Osteoblast (primary cell): Measurements from ENCODE around the gene COL25A1. TPM values are rescaled to one million over a fixed set of nuclear protein-coding genes. Genes with fewer than 3 reads are reported as not detected.

Experiments
- DNase-seq: peaks from one replicate; pipeline ENCODE4 v3.0.0; 2011; ENCODE audit warnings: low spot score, mixed read lengths; ENCODE audit not compliant: insufficient read length; ENCODE audit errors: missing footprints
- H2AFZ ChIP-seq: 2 replicates; pipeline ENCODE4 v1.6.0; 2011; ENCODE audit warnings: mild to moderate bottlenecking, low read length
- H3K27ac ChIP-seq: 2 replicates; pipeline ENCODE4 v1.5.1; 2011; ENCODE audit warnings: mild to moderate bottlenecking, low read depth, low read length, moderate library complexity
- H3K27me3 ChIP-seq: 2 replicates; pipeline ENCODE4 v1.6.0; 2012; ENCODE audit warnings: mild to moderate bottlenecking, control low read depth, inconsistent platforms, low read length, moderate library complexity; ENCODE audit not compliant: insufficient read depth
- H3K36me3 ChIP-seq: 2 replicates; pipeline ENCODE4 v1.5.1; 2011; ENCODE audit warnings: mild to moderate bottlenecking, low read length, control low read depth, moderate library complexity; ENCODE audit not compliant: insufficient read depth
- H3K4me1 ChIP-seq: 2 replicates; pipeline ENCODE4 v1.5.1; 2011; ENCODE audit warnings: mild to moderate bottlenecking, low read length, control low read depth, moderate library complexity; ENCODE audit not compliant: insufficient read depth
- H3K4me2 ChIP-seq: 2 replicates; pipeline ENCODE4 v1.6.0; 2011; ENCODE audit warnings: mild to moderate bottlenecking, low read length; ENCODE audit not compliant: insufficient read depth
- H3K4me3 ChIP-seq: fragments of 200-600 bp; sonication (generic); 3 replicates; pipeline ENCODE4 v1.5.1; 2012; ENCODE audit warnings: mild to moderate bottlenecking, low read length, inconsistent platforms; ENCODE audit not compliant: insufficient read depth
- H3K79me2 ChIP-seq: 2 replicates; pipeline ENCODE4 v1.6.0; 2012; ENCODE audit warnings: mild to moderate bottlenecking, low read length, control low read depth, inconsistent platforms; ENCODE audit not compliant: insufficient read depth
- H3K9me3 ChIP-seq: 2 replicates; pipeline ENCODE4 v1.5.1; 2011; ENCODE audit warnings: low read depth, low read length, control low read depth
- H4K20me1 ChIP-seq: 2 replicates; pipeline ENCODE4 v1.6.0; 2012; ENCODE audit warnings: mild to moderate bottlenecking, low read length, control low read depth; ENCODE audit not compliant: insufficient read depth
- CTCF ChIP-seq: IDR thresholded peaks from 2 replicates; pipeline ENCODE4 v1.5.1; 2011; ENCODE audit warnings: mild to moderate bottlenecking, low read depth, low read length, moderate library complexity; ENCODE audit errors: extremely low read depth
- total RNA-seq: library from RNA; depleted of rRNA; stranded (reverse); fragments of >200 nt; gene quantifications from 2 replicates; pipeline ENCODE4 v1.2.3, GENCODE V29; 2012

The COL25A1 gene
- total RNA-seq, 1 donor, result 1.4 TPM

GRCh38 chr4:108926061-108926460, 376.4 kb downstream of the COL25A1 start:
- Histone ChIP-seq H4K20me1 (no peaks in the 10 kb centered on the region), H3K4me3 (no peak overlapping the region), H3K9me3 (no peaks in the 10 kb centered on the region), H3K4me1 (no peaks in the 10 kb centered on the region), H3K4me2 (no peak overlapping the region), H3K27ac (no peak overlapping the region), H3K36me3 (no peaks in the 10 kb centered on the region), H3K79me2 (no peaks in the 10 kb centered on the region), H2AFZ (no peak overlapping the region), H3K27me3 (no peaks in the 10 kb centered on the region)
- TF ChIP-seq CTCF, result no peak
- DNase-seq, result no peak

- Histone ChIP-seq H3K4me2 (no peak overlapping the region), H4K20me1 (no peaks in the 10 kb centered on the region), H3K27me3 (no peaks in the 10 kb centered on the region), H2AFZ (no peak overlapping the region), H3K4me1 (no peaks in the 10 kb centered on the region), H3K36me3 (no peaks in the 10 kb centered on the region), H3K9me3 (no peaks in the 10 kb centered on the region), H3K27ac (no peak overlapping the region), H3K79me2 (no peaks in the 10 kb centered on the region), H3K4me3 (no peak overlapping the region)
- TF ChIP-seq CTCF, result no peak
- DNase-seq, result no peak
These were observed 380.3 kb downstream of the COL25A1 start for GRCh38 chr4:108922191-108922590.

DNA sequence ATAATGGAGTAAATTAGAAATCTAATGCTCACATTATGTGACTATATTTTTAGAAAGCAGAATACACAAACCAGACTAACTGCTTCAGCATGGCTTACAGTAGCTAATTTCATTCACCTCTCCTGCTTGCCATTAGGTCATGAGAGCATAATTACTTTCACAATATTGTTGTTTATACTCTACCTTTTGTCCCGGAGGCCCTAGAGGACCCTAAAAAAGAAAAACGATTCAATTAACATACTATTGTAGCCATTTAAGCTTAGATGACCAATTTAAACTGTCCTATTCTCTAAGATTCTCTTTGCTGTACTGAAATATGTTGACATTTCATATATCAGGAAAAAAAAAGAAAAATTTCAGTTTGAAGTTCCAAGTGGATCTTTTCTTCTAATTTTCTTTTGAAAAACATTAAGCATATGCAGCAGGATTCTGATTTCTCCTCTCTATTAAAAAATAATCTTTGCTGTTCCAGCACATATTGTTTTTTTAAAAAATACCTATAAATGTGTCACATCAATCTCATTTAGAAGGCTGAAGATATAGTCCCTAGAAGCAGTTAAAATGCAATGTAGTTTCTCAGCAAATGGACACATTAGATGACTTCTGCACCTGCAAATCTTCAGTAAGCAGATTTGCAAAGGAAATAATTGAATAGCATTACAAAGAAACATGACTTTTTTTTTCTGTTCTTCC, 381.9 kb downstream of the COL25A1 start:
- H4K20me1 ChIP-seq, result no peaks in the 10 kb centered on the region
- no peaks in the 10 kb centered on the region for H3K36me3 ChIP-seq
- no peak for TF ChIP-seq CTCF
- H2AFZ ChIP-seq, result no peak overlapping the region
- H3K9me3 ChIP-seq, result no peaks in the 10 kb centered on the region
- H3K4me3 ChIP-seq, result no peak overlapping the region
- H3K4me2 ChIP-seq, result no peak overlapping the region
- H3K79me2 ChIP-seq, result no peaks in the 10 kb centered on the region
- no peaks in the 10 kb centered on the region for H3K4me1 ChIP-seq
- H3K27me3 ChIP-seq, result no peaks in the 10 kb centered on the region
- no peak overlapping the region for H3K27ac ChIP-seq
- DNase-seq, result no peak

DNA sequence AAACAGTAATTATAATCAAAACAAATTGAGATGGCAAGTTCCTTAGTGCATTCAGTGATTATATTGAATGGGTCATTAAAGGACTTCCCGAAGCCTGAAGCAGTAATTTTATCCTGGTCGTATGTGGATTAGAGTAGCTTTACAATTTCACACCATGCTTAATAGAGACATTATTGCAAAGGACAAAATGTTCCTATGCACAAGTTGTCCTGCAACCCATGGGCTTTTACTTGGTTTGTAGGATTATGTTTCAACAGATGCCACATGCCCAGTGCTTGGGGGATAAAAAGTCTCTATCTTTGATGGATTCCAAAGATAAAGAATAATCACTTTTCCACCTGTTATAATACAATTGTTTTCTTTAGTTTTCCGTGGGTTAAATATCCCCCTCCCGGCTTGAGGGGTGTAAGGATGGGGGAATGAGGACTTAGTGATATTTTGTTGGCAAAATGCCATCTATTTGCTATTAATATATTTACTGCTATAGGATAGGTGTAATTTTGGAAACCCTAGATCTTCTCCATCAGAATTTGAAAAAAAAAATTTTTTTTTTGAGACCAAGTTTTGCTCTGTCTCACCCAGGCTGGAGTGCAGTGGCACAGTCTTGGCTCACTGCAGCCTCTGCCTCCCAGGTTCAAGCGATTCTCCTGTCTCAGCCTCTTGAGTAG, 383.1 kb downstream of the COL25A1 start:
- Histone ChIP-seq H3K27ac (no peak overlapping the region), H3K9me3 (no peaks in the 10 kb centered on the region)

More for the DNA sequence above, 383.1 kb downstream of the COL25A1 start:
- DNase-seq, result no peak
- Histone ChIP-seq H3K4me2 (no peak overlapping the region), H3K79me2 (no peaks in the 10 kb centered on the region), H3K4me3 (no peak overlapping the region), H3K27me3 (no peaks in the 10 kb centered on the region), H2AFZ (no peak overlapping the region), H3K4me1 (no peaks in the 10 kb centered on the region), H3K36me3 (no peaks in the 10 kb centered on the region), H4K20me1 (no peaks in the 10 kb centered on the region)
- no peak for TF ChIP-seq CTCF
